ENCODE measurements around the gene CARS1.

Gene CARS1

GRCh38 chr11:3058753-3059664 lies 1.8 kb upstream of the CARS1 start:
- DNase-seq (ENCODE audit: low read depth), result no peak

DNA sequence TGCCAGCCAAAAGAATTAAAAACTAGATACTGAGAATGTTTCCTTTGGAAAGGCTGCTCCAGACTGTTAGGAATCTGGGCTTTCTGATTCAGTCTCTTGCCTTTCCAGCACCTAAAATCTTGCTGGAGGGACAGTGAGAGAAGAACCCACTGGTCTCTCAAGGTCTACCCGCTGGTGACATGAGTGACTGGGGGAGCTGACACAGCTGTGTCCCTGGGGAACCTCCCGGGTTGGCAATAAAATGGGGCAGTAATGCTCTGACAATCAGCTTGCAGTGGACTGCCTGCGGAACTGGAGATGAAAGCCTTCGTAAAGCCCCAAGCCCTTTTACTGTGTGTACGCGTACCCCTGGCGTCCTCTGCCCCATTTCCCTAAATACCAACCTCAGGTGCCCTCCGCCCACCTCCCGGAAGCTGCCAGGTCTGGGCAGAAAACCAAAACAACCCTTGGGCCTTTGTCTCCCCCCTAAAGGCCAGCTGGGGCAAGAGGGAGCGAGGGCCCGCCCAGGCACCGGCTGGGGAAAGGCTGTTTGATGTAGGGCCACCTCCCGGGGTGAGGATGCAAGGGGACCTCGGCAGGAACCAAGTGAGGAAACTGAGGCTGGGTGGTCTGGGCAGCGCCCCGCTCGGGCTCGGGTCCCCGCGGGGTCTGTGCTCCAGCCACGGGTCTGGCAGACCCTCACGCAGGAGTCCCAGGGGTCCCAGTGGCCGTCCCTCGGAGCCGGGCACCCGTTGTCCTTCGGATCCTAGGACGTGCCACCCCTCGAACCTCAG lies 741 bp downstream of the CARS1 start:
- DNase-seq (ENCODE audit: low read depth), result no peak

DNA sequence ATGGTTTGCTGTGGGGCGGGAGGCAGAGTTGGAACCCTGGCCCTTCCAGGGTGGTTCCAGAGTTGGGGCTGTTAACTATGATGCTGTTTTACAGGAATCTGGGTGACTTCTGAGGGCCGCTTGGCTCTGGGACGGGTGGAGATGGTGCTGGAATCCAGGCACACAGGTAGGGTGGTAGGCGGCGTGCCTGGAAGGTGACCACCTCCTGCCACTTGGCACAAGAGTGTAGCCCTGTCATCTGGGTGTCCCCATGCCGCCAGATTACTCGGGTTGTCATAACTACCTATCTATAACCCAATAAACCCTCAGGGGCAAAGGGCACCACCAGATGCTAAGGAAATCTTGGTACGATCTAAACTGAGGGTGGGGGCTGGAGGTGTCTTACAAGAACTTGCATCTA lies 1.3 kb downstream of the CARS1 start:
- DNase-seq (ENCODE audit: low read depth), result no peak

- DNase-seq (ENCODE audit: low read depth), result no peak
Observed at GRCh38 chr11:3052567-3052966, 4.7 kb downstream of the CARS1 start.

- DNase-seq (ENCODE audit: low read depth), result no peak
Observed at GRCh38 chr11:3052109-3052479, 5.1 kb downstream of the CARS1 start.

- no peak for DNase-seq (ENCODE audit: low read depth)
Observed at GRCh38 chr11:3051196-3052108, 5.8 kb downstream of the CARS1 start.

GRCh38 chr11:3050386-3051195 lies 6.6 kb downstream of the CARS1 start:
- DNase-seq (ENCODE audit: low read depth), result no peak

GRCh38 chr11:3049430-3050243 lies 7.6 kb downstream of the CARS1 start:
- DNase-seq (ENCODE audit: low read depth), result no peak

DNA sequence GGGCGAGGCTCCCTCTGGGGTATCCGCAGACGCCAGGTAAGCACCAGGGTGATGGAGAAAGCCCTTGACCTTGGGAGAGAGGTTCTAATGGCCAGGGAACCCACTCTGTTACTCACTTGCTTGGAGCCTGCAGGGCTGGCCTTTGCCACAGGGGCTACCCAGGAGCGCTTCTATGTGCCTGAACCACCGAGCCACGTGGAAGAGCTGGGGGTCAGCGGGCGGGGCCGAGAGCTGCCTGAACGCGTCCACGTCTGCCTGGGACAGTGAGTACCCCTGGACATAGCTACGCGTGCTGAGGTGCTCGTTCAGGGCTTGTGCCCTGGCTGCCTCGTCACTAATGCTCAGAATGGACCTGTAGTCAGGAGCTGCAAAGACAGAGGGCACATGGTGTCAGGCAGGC lies 9.6 kb downstream of the CARS1 start:
- no peak for DNase-seq (ENCODE audit: low read depth)

GRCh38 chr11:3046641-3047040 lies 10.6 kb downstream of the CARS1 start:
- DNase-seq (ENCODE audit: low read depth), result no peak

- no peak for DNase-seq (ENCODE audit: low read depth)
Observed at GRCh38 chr11:3046190-3046589, 11.0 kb downstream of the CARS1 start.

DNA sequence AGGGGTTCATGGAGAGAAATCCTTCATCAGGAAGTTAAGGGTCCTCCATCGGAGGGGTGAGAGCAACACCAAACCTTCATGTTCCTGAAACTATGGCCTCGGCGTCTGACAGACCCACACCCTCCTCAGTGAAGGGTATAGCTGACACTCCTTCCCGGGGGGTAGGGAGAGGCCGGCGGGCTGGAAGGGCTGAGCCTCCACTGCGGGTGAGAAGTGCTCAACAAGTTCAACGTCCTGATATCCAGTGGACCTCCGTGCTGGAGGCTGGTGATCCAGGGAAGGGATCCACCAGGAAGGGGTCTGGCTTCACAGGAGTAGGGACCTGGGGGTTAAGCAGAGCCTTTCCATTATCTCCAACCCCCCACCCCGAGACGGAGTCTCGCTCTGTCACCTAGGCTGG lies 12.3 kb downstream of the CARS1 start:
- DNase-seq (ENCODE audit: low read depth), result no peak

GRCh38 chr11:3044004-3044403 lies 13.2 kb downstream of the CARS1 start:
- DNase-seq (ENCODE audit: low read depth), result no peak

- no peak for DNase-seq (ENCODE audit: low read depth)
Observed at GRCh38 chr11:3043315-3043871, 13.8 kb downstream of the CARS1 start.

GRCh38 chr11:3042496-3043314 lies 14.5 kb downstream of the CARS1 start:
- no peak for DNase-seq (ENCODE audit: low read depth)

DNA sequence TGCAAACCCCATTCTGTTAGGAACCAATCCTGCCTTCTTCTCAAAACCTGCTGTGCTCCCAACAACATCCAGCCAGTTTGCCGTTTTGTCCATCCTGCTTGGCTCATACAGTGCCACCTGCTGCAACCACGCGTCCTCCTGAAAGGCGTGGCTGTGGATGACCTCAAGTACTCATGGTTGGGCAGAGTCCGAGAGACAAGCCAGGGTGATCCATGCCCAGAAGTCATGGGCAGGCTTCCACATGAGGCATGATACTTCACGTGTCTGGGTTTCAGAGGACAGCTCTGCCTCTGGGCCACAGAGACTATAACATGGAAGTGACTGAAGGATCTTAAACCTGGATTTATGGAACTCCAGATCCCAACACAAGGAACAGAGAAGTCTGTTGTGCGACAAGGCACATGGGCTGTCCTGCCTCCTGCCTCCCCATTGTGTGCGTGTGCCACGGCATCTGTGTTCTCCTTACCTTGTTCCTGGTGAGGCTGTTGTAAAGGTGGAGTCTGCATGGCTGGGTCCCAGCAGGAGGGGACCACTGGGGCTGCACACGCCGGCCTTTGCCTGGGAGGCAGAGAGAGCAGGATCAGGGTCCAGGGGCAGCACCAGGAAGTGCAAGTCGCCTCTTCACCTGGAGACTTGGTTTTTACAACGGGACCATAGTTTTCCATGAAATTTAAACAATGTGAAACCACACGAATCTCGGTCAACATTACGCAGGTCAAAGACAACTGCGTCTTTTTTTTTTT lies 15.4 kb downstream of the CARS1 start:
- DNase-seq (ENCODE audit: low read depth), result no peak

DNA sequence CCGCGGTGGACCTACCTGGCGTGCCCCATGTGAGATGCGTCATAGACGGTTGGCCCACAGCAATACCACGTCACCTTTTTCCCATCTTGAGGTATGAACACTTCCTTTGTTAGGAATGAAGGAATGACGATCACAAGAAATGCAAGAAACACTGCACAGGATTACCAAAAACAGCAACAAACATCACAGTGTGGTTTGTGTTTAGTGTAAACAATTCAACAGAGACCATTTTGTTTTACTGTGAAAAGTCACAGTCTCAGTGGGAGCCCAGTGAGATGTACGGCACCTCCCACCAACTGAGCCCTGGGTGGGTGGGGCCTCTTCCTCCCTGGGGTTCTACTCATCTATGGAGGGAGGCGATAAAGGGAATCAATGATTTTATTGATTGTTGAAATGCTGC lies 16.3 kb downstream of the CARS1 start:
- DNase-seq (ENCODE audit: low read depth), result no peak

DNA sequence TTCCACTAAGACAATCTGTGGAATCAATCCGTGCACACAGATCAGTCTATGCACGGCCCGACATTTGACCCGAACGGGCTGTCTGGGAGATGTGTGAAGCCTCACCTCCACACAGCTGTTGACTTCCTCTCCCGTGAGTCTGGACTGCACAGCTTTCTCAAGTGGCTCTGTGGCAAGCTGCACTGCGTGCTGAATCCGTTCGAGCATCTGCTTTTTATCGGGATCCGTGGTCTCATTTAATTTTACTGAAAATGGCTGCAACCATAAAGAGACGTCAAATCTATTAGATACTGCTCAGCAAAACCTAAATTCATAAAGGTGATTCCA lies 19.3 kb downstream of the CARS1 start:
- DNase-seq (ENCODE audit: low read depth), result no peak

Measured in stimulated activated CD8-positive, alpha-beta memory T cell treated with anti-CD3 and anti-CD28 coated beads, Interleukin-15, amount 100 ng/mL, for 24 hours (primary cell).